Measurements from ENCODE around the gene ULK1.

ULK1 gene

DNA sequence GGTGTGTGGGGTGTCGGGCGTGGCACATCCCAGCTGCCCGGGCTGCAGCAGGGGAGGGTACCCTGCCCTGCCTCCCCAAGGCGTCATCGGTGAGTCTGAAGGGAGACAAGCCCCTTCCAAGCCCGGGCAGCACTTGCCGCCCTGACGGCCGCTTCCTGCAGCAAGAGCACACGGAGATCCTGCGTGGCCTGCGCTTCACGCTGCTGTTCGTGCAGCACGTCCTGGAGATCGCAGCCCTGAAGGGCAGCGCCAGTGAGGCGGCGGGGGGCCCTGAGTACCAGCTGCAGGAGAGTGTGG is 24.6 kb downstream of the ULK1 start:
- Histone ChIP-seq H3K9me3 (ENCODE audit: low read length) (no peaks in the 10 kb centered on the region), H3K27ac (ENCODE audit: low read depth, low read length, poor library complexity, severe bottlenecking) (no peak overlapping the region), H3K79me2 (ENCODE audit: insufficient read depth, low read length) (no peaks in the 10 kb centered on the region), H3K4me1 (ENCODE audit: insufficient read depth, low read length, severe bottlenecking) (peaks cover 12% of the 10 kb centered on the region), H2AFZ (ENCODE audit: low read length) (no peak overlapping the region), H3K9me2 (ENCODE audit: low read depth, low read length) (no peaks in the 10 kb centered on the region), H3F3A (ENCODE audit: insufficient read depth, low read length) (no peaks in the 10 kb centered on the region), H4K20me1 (ENCODE audit: insufficient read depth, low read length) (no peaks in the 10 kb centered on the region), H3K36me3 (ENCODE audit: insufficient read depth, low read length) (no peaks in the 10 kb centered on the region), H3K4me3 (ENCODE audit: low read depth, low read length, poor library complexity, severe bottlenecking) (no peak overlapping the region), H3K27me3 (ENCODE audit: insufficient read depth, low read length) (0 out of 2 replicates have a peak, but pooled peaks cover 5% of the 10 kb centered on the region), H3K9ac (ENCODE audit: low read length) (no peak overlapping the region), H3K4me2 (ENCODE audit: low read length) (no peak overlapping the region)
- TF ChIP-seq, protein P1, sequence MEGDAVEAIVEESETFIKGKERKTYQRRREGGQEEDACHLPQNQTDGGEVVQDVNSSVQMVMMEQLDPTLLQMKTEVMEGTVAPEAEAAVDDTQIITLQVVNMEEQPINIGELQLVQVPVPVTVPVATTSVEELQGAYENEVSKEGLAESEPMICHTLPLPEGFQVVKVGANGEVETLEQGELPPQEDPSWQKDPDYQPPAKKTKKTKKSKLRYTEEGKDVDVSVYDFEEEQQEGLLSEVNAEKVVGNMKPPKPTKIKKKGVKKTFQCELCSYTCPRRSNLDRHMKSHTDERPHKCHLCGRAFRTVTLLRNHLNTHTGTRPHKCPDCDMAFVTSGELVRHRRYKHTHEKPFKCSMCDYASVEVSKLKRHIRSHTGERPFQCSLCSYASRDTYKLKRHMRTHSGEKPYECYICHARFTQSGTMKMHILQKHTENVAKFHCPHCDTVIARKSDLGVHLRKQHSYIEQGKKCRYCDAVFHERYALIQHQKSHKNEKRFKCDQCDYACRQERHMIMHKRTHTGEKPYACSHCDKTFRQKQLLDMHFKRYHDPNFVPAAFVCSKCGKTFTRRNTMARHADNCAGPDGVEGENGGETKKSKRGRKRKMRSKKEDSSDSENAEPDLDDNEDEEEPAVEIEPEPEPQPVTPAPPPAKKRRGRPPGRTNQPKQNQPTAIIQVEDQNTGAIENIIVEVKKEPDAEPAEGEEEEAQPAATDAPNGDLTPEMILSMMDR (IDR thresholded peaks at IDR 0.05; ENCODE audit: low read length) = no peak
- no peak for TF ChIP-seq EZH2 (IDR thresholded peaks at IDR 0.05; ENCODE audit: borderline replicate concordance, low read length)

DNA sequence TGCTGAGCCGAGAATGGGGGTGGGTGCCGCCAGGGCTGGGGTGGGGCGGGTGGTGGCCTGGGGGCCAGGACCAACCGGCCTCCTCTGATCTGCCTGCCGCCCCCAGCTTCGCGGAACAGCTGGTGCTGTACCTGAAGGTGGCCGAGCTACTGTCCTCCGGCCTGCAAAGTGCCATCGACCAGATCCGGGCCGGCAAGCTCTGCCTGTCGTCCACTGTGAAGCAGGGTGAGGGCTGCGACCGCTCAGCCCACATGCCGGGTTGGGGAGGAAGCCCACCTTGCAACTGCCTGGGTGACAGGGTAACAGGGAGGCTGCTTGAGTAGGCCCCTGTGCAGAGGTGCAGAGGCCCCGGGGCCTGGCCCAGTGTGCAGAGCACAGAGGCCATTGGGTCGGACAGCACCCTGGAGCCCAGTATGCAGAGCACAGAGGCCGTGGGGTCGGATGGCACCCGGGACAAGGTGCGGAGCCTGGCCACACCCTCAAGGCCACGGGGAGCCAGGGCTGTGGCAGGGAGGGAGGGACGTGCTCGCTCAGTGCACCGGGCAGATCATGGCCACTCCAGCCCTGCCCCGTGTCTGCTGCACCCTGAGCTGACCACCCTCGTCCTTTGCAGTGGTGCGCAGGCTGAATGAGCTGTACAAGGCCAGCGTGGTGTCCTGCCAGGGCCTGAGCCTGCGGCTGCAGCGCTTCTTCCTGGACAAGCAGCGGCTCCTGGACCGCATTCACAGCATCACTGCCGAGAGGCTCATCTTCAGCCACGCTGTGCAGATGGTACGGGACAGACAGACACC is 25.1 kb downstream of the ULK1 start:
- TF ChIP-seq, protein P1 (IDR thresholded peaks at IDR 0.05; ENCODE audit: low read length) = no peak
- TF ChIP-seq EZH2 (IDR thresholded peaks at IDR 0.05; ENCODE audit: borderline replicate concordance, low read length) = no peak
- Histone ChIP-seq H3K9ac (ENCODE audit: low read length) (no peak overlapping the region), H2AFZ (ENCODE audit: low read length) (no peak overlapping the region), H3K9me2 (ENCODE audit: low read depth, low read length) (no peaks in the 10 kb centered on the region), H3K4me3 (ENCODE audit: low read depth, low read length, poor library complexity, severe bottlenecking) (no peak overlapping the region), H4K20me1 (ENCODE audit: insufficient read depth, low read length) (no peaks in the 10 kb centered on the region), H3K36me3 (ENCODE audit: insufficient read depth, low read length) (no peaks in the 10 kb centered on the region), H3K9me3 (ENCODE audit: low read length) (no peaks in the 10 kb centered on the region), H3F3A (ENCODE audit: insufficient read depth, low read length) (no peaks in the 10 kb centered on the region), H3K4me1 (ENCODE audit: insufficient read depth, low read length, severe bottlenecking) (peaks cover 13% of the 10 kb centered on the region), H3K27me3 (ENCODE audit: insufficient read depth, low read length) (0 out of 2 replicates have a peak, but pooled peaks cover 5% of the 10 kb centered on the region), H3K79me2 (ENCODE audit: insufficient read depth, low read length) (no peaks in the 10 kb centered on the region), H3K27ac (ENCODE audit: low read depth, low read length, poor library complexity, severe bottlenecking) (no peak overlapping the region), H3K4me2 (ENCODE audit: low read length) (no peak overlapping the region)

DNA sequence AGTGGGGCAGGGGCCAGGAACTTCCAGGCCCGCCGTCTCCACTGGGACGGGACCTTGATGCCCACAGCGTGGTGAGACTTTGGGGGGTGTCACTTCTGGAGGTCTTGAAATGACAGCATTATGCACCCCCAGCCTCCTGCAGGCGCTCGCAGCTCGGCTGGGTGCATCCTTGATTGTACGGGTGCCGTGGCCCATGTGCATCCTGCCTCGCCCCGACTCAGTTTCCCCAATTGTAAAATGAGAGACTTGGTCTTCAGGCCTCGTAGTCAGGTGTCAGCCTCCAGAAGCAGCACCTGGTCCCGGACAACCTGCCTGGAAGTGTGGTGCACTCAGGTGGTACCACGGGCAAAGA is 25.7 kb downstream of the ULK1 start:
- Histone ChIP-seq H3F3A (ENCODE audit: insufficient read depth, low read length) (no peaks in the 10 kb centered on the region), H3K9ac (ENCODE audit: low read length) (no peak overlapping the region), H3K4me3 (ENCODE audit: low read depth, low read length, poor library complexity, severe bottlenecking) (no peak overlapping the region), H3K36me3 (ENCODE audit: insufficient read depth, low read length) (no peaks in the 10 kb centered on the region), H3K27ac (ENCODE audit: low read depth, low read length, poor library complexity, severe bottlenecking) (no peak overlapping the region), H4K20me1 (ENCODE audit: insufficient read depth, low read length) (no peaks in the 10 kb centered on the region), H3K9me2 (ENCODE audit: low read depth, low read length) (no peaks in the 10 kb centered on the region), H3K27me3 (ENCODE audit: insufficient read depth, low read length) (0 out of 2 replicates have a peak, but pooled peaks cover 5% of the 10 kb centered on the region), H3K79me2 (ENCODE audit: insufficient read depth, low read length) (no peaks in the 10 kb centered on the region), H2AFZ (ENCODE audit: low read length) (no peak overlapping the region), H3K4me1 (ENCODE audit: insufficient read depth, low read length, severe bottlenecking) (peaks cover 18% of the 10 kb centered on the region), H3K4me2 (ENCODE audit: low read length) (no peak overlapping the region), H3K9me3 (ENCODE audit: low read length) (no peaks in the 10 kb centered on the region)
- TF ChIP-seq, protein P1 (IDR thresholded peaks at IDR 0.05; ENCODE audit: low read length) = no peak
- TF ChIP-seq EZH2 (IDR thresholded peaks at IDR 0.05; ENCODE audit: borderline replicate concordance, low read length) = no peak
